Smooth muscle cell (in vitro differentiated cells): ENCODE results near the gene GPRC5D. TPM values are rescaled to one million over a fixed set of nuclear protein-coding genes. Genes with fewer than 3 reads are reported as not detected.

ENCODE experiments used
- DNase-seq: peaks from one replicate; lab custom pipeline; 2025; ENCODE audit not compliant: unreplicated experiment; lab: John Stamatoyannopoulos, UW
- H2AFZ ChIP-seq: fragments of 200-600 bp; sonication (generic); 2 replicates; pipeline ENCODE4 v1.6.0; 2016; ENCODE audit warnings: antibody characterized with exemption, low read depth, mild to moderate bottlenecking
- H3F3A ChIP-seq: fragments of 200-600 bp; sonication (generic); 2 replicates; pipeline ENCODE4 v1.6.0; 2017; ENCODE audit warnings: antibody characterized with exemption, low read depth
- H3K27ac ChIP-seq: fragments of 200-600 bp; sonication (generic); 2 replicates; pipeline ENCODE4 v1.5.1; 2016; ENCODE audit warnings: low read depth, mild to moderate bottlenecking
- H3K27me3 ChIP-seq: fragments of 200-600 bp; sonication (generic); 2 replicates; pipeline ENCODE4 v1.6.1; 2016; ENCODE audit warnings: low read depth, mild to moderate bottlenecking
- H3K36me3 ChIP-seq: fragments of 200-600 bp; sonication (generic); 2 replicates; pipeline ENCODE4 v1.5.1; 2016; ENCODE audit warnings: low read depth
- H3K4me1 ChIP-seq: fragments of 200-600 bp; sonication (generic); 2 replicates; pipeline ENCODE4 v1.5.1; 2016; ENCODE audit warnings: low read depth
- H3K4me2 ChIP-seq: fragments of 200-600 bp; sonication (generic); 2 replicates; pipeline ENCODE4 v1.6.0; 2016; ENCODE audit warnings: mild to moderate bottlenecking
- H3K4me3 ChIP-seq: fragments of 200-600 bp; sonication (generic); 2 replicates; pipeline ENCODE4 v1.5.1; 2016; ENCODE audit warnings: mild to moderate bottlenecking
- H3K79me2 ChIP-seq: fragments of 200-600 bp; sonication (generic); 2 replicates; pipeline ENCODE4 v1.6.0; 2016; ENCODE audit warnings: low read depth, mild to moderate bottlenecking
- H3K9ac ChIP-seq: fragments of 200-600 bp; sonication (generic); 2 replicates; pipeline ENCODE4 v1.6.0; 2016; ENCODE audit warnings: low read depth
- H3K9me3 ChIP-seq: fragments of 200-600 bp; sonication (generic); replicated peaks from 2 replicates; pipeline ENCODE4 v1.5.1; 2016; ENCODE audit warnings: low read depth
- H4K20me1 ChIP-seq: fragments of 200-600 bp; sonication (generic); 2 replicates; pipeline ENCODE4 v1.6.0; 2016; ENCODE audit warnings: low read depth
- WGBS: methylation state at CpG from one replicate; pipeline ENCODE4 v1.1.7; 2016; ENCODE audit warnings: low lambda C conversion rate; 5-methylcytosine and 5-hydroxymethylcytosine counted together
- polyA plus RNA-seq: library from polyadenylated mRNA; unstranded; fragments of >200 nt; fragmentation: Nextera tagmentation; extraction: Ambion mirVana; gene quantifications from 2 replicates; pipeline ENCODE4 v1.2.1, GENCODE V29; 2016
- total RNA-seq: library from RNA; depleted of rRNA; stranded (reverse); fragments of >200 nt; gene quantifications from 2 replicates; pipeline ENCODE4 v1.2.3, GENCODE V29; 2014
- TF ChIP-seq, protein P1 (sequence below): fragments of 200-600 bp; sonication (generic); IDR thresholded peaks from 2 replicates; pipeline ENCODE4 v1.5.1; 2017; ENCODE audit warnings: borderline replicate concordance, mild to moderate bottlenecking, antibody characterized with exemption; ENCODE audit not compliant: insufficient read depth, poor library complexity, severe bottlenecking

GPRC5D gene
- total and polyA plus RNA-seq, 2 experiments from 2014 or later: not detected

DNA sequence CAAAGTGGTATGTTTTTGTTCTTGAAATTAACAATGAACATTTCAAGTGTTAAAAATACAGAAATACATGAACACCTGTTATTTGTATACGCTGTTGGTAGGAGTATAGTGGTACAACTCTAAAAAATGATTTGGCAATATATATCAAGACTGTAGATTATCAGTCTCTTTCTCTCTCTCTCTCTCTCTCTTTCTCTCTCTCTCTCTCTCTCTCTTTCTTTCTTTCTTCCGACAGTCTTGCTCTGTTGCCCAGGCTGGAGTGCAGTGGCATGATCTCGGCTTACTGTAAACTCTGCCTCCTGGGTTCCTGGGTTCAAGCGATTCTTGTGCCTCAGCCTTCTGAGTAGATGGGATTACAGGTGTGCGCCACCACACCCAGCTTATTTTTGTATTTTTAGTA is 35.5 kb upstream of the GPRC5D start:
- H4K20me1 ChIP-seq: no peaks in the 10 kb centered on the region
- TF ChIP-seq, protein P1, sequence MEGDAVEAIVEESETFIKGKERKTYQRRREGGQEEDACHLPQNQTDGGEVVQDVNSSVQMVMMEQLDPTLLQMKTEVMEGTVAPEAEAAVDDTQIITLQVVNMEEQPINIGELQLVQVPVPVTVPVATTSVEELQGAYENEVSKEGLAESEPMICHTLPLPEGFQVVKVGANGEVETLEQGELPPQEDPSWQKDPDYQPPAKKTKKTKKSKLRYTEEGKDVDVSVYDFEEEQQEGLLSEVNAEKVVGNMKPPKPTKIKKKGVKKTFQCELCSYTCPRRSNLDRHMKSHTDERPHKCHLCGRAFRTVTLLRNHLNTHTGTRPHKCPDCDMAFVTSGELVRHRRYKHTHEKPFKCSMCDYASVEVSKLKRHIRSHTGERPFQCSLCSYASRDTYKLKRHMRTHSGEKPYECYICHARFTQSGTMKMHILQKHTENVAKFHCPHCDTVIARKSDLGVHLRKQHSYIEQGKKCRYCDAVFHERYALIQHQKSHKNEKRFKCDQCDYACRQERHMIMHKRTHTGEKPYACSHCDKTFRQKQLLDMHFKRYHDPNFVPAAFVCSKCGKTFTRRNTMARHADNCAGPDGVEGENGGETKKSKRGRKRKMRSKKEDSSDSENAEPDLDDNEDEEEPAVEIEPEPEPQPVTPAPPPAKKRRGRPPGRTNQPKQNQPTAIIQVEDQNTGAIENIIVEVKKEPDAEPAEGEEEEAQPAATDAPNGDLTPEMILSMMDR: no peak
- DNase-seq: no peak
- H2AFZ ChIP-seq: no peak overlapping the region
- peaks cover 10% of the 10 kb centered on the region for H3K36me3 ChIP-seq
- H3K79me2 ChIP-seq: peaks cover 7% of the 10 kb centered on the region
- WGBS: 75% methylated on average over 5 of the region's 5 CpGs
- H3K27me3 ChIP-seq: no peaks in the 10 kb centered on the region
- H3F3A ChIP-seq: peaks cover 10% of the 10 kb centered on the region
- H3K9ac ChIP-seq: no peak overlapping the region
- no peak overlapping the region for H3K4me3 ChIP-seq
- peaks cover 13% of the 10 kb centered on the region for H3K4me1 ChIP-seq
- H3K27ac ChIP-seq: no peak overlapping the region
- H3K4me2 ChIP-seq: no peak overlapping the region
- H3K9me3 ChIP-seq: no peaks in the 10 kb centered on the region

DNA sequence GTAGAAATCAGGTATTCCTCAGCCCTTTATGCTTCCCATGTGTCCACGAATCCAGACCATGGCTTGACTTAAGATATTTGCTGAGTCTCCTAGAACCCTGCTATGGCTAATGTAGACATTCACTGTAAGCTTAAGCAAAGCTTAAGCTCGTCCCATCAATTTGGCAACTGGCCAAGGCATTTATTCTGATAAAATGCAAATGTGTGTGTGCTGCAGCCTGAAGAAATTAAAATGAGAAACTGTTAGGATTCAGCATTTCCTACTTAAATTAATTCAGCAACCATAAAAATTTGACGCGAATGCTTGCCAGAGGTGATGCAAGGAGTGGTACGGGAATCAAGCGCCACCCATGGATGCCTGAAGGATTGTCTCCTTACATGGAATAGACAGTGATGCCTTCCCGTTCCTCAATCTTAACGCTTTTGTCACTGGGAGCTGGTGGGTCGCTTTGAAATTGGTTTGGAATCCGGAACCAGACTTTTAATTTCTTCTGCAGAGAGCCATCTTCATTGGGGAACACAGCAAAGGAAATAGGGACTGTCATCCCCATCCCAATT is 34.9 kb upstream of the GPRC5D start:
- Histone ChIP-seq H2AFZ (no peak overlapping the region), H3K4me1 (peaks cover 12% of the 10 kb centered on the region), H3K79me2 (peaks cover 7% of the 10 kb centered on the region), H4K20me1 (no peaks in the 10 kb centered on the region), H3K4me3 (no peak overlapping the region), H3K9ac (no peak overlapping the region), H3K4me2 (no peak overlapping the region), H3K27ac (no peak overlapping the region), H3K9me3 (no peaks in the 10 kb centered on the region), H3F3A (peaks cover 9% of the 10 kb centered on the region), H3K36me3 (peaks cover 10% of the 10 kb centered on the region), H3K27me3 (no peaks in the 10 kb centered on the region)
- TF ChIP-seq, protein P1: no peak
- no peak for DNase-seq
- 88% methylated on average over 10 of the region's 10 CpGs for WGBS

DNA sequence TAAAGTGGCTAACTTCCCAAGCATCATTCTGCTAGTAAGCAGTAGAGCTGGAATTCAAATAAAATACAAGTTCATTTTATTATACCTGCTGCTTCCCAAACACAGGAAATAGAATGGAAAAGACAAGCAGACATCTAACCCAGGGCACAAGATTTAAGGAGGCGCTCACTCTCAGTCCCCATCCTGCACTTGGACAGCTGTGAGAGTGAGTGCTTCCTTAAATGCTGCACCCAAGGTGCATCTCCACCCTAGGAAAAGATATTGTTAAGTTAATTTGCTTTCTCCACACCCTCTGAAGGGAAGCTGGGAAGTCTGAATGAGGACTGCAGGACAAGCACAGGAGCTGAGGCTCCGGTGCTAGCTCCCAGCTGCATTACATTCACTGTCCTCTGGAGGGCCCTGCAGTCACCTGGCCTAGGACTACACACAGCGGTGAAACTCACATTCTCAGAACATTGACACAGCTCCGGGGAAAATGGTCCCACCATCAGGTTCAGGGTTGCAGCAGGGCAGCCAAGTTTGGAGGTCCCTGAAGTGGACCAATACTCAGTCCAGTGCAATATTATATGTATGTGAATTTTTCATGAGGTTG is 33.9 kb upstream of the GPRC5D start:
- peaks cover 7% of the 10 kb centered on the region for H3K79me2 ChIP-seq
- no peak overlapping the region for H3K4me3 ChIP-seq
- 80% methylated on average over 4 of the region's 4 CpGs for WGBS
- no peaks in the 10 kb centered on the region for H4K20me1 ChIP-seq
- H3F3A ChIP-seq: peaks cover 2% of the 10 kb centered on the region
- peaks cover 2% of the 10 kb centered on the region for H3K4me1 ChIP-seq
- no peak overlapping the region for H3K9ac ChIP-seq
- peaks cover 10% of the 10 kb centered on the region for H3K36me3 ChIP-seq
- DNase-seq: no peak
- H3K4me2 ChIP-seq: no peak overlapping the region
- no peak overlapping the region for H3K27ac ChIP-seq
- H3K9me3 ChIP-seq: no peaks in the 10 kb centered on the region
- TF ChIP-seq, protein P1: peak; percentile 37
- H3K27me3 ChIP-seq: no peaks in the 10 kb centered on the region
- no peak overlapping the region for H2AFZ ChIP-seq

DNA sequence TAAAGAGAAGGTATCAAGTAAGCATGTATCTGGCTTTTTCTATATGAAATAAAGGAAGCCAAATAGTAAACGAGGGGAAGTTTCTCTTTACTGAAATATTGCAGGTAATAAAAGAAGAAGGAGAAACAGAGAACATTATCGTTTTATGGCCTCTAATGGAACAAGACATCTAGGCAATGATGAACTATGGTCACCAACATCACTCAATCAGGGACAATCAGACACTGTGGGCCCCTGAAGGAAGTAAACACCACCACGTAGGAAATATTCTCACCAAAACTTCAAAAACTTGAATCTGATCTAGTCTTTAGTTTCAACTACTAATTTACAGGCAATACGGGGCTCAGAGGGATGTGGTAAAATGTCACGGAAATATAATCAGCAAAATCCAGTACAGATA is 32.2 kb upstream of the GPRC5D start:
- Histone ChIP-seq H3K27me3 (no peaks in the 10 kb centered on the region), H3F3A (peaks cover 11% of the 10 kb centered on the region), H3K4me2 (no peak overlapping the region), H4K20me1 (no peaks in the 10 kb centered on the region), H3K9ac (no peak overlapping the region), H3K27ac (no peak overlapping the region), H3K9me3 (no peaks in the 10 kb centered on the region), H3K4me3 (no peak overlapping the region), H3K4me1 (no peaks in the 10 kb centered on the region), H3K36me3 (peaks cover 10% of the 10 kb centered on the region), H3K79me2 (no peaks in the 10 kb centered on the region), H2AFZ (no peak overlapping the region)
- WGBS: 95% methylated on average over 5 of the region's 5 CpGs
- TF ChIP-seq, protein P1: no peak
- DNase-seq: no peak
